Fibroblast of skin of right biceps (primary cell): ENCODE results near the gene ADGRG6.
A peak's percentile ranks its signal among the peaks of the same experiment; 100 is the strongest.
"Not testable (repeated sequence)": the region's sequence is repeated elsewhere in the genome, so short reads cannot be mapped to it uniquely, and the experiment has no call there.

ENCODE experiments used
- DNase-seq: peaks from one replicate; pipeline ENCODE4 v3.0.0-alpha.2; 2013

The ADGRG6 gene

GRCh38 chr6:142414462-142415250, 112.8 kb downstream of the ADGRG6 start:
- DNase-seq: no peak

- DNase-seq: peak; percentile 99
These were observed 114.4 kb downstream of the ADGRG6 start for GRCh38 chr6:142416179-142416578.

- DNase-seq: no peak
These were observed 114.9 kb downstream of the ADGRG6 start for GRCh38 chr6:142416686-142417085.

- no peak for DNase-seq
These were observed 115.5 kb downstream of the ADGRG6 start for GRCh38 chr6:142417331-142417750.

- no peak for DNase-seq
These were observed 117.3 kb downstream of the ADGRG6 start for GRCh38 chr6:142419071-142419470.

GRCh38 chr6:142420802-142421201, 119.0 kb downstream of the ADGRG6 start:
- DNase-seq: peak; percentile 42

GRCh38 chr6:142421285-142422117, 119.7 kb downstream of the ADGRG6 start:
- DNase-seq: peak; percentile 88

GRCh38 chr6:142426444-142427132, 124.8 kb downstream of the ADGRG6 start:
- not testable (repeated sequence) for DNase-seq

- DNase-seq: not testable (repeated sequence)
These were observed 126.7 kb downstream of the ADGRG6 start for GRCh38 chr6:142428468-142428867.

- DNase-seq: no peak
These were observed 127.4 kb downstream of the ADGRG6 start for GRCh38 chr6:142429195-142429594.

GRCh38 chr6:142433419-142433818, 131.6 kb downstream of the ADGRG6 start:
- no peak for DNase-seq

- DNase-seq: no peak
These were observed 137.1 kb downstream of the ADGRG6 start for GRCh38 chr6:142438898-142439297.

- DNase-seq: no peak
These were observed 138.9 kb downstream of the ADGRG6 start for GRCh38 chr6:142440600-142441293.

GRCh38 chr6:142441716-142442115, 139.9 kb downstream of the ADGRG6 start:
- no peak for DNase-seq

- DNase-seq: no peak
These were observed 141.3 kb downstream of the ADGRG6 start for GRCh38 chr6:142443102-142443501.

GRCh38 chr6:142443532-142443931, 141.7 kb downstream of the ADGRG6 start:
- peak; percentile 63 for DNase-seq

GRCh38 chr6:142444376-142444775, 142.6 kb downstream of the ADGRG6 start:
- DNase-seq: peak; percentile 84

- DNase-seq: peak; percentile 55
These were observed 143.1 kb downstream of the ADGRG6 start for GRCh38 chr6:142444881-142445301.

- DNase-seq: no peak
These were observed 144.4 kb downstream of the ADGRG6 start for GRCh38 chr6:142446168-142446567.

- DNase-seq: no peak
These were observed 144.8 kb downstream of the ADGRG6 start for GRCh38 chr6:142446576-142446975.

GRCh38 chr6:142448091-142448729, 146.4 kb downstream of the ADGRG6 start:
- no peak for DNase-seq

- not testable (repeated sequence) for DNase-seq
These were observed 149.0 kb downstream of the ADGRG6 start for GRCh38 chr6:142450856-142451255.
